Endometrial microvascular endothelial cells (primary cell): ENCODE measurements around the gene GLB1L3. TPM values are rescaled to one million over a fixed set of nuclear protein-coding genes. Genes with fewer than 3 reads are reported as not detected.
"Not testable (repeated sequence)": the region's sequence is repeated elsewhere in the genome, so short reads cannot be mapped to it uniquely, and the experiment has no call there.

Experiments used
- in situ Hi-C: cut with HindIII; loops from 2 replicates; pipeline ENCODE4 v1.10.0; 2017; ENCODE audit warnings: low sequenced_read_pairs, low pct_unique_long_range_greater_than_20kb; ENCODE audit errors: inconsistent ontology term
- total RNA-seq: library from RNA; depleted of rRNA; stranded (reverse); fragments of >200 nt; gene quantifications from one replicate; pipeline ENCODE4 v1.2.3, GENCODE V29; 2015; ENCODE audit errors: inconsistent ontology term

Gene GLB1L3
- total RNA-seq, 1 donor from 2014 or later: not detected

DNA sequence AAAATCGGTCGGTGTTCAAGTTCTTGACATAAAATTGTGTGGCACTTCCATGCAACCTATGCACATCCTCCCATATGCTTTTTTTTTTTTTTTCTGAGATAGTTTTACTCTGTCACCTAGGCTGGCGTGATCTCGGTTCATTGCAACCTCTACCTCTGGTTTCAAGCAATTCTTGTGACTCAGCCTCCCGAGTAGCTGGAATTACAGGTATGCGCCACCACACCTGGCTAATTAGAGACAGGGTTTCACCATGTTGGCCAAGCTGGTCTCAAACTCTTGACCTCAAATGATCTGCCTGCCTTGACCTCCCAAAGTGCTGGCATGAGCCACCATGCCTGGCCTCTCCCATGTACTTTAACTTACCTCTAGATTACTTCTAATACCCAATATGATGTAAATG is 15.0 kb downstream of the GLB1L3 start:
- in situ Hi-C loops: no loop called here

DNA sequence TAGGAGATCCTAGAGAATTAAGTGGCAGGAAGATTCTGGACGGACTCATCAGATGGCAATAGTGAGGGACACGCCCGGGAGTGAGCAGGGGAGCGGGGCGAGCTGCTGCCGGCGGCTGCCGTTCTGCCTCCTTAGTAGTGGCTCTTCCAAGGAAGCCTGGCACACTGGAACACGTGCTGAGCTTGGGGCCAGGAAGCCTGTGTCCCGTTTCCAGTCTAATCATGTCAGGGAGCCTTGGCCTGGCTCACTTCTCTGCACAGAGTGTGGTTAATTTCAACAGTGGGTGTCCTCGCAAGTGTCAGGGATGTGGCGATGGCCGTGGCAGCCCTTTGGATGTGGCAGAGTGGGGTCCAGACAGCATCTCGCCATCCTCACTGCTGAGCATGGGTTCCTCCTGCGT is 16.5 kb downstream of the GLB1L3 start:
- in situ Hi-C loops: no loop called here

DNA sequence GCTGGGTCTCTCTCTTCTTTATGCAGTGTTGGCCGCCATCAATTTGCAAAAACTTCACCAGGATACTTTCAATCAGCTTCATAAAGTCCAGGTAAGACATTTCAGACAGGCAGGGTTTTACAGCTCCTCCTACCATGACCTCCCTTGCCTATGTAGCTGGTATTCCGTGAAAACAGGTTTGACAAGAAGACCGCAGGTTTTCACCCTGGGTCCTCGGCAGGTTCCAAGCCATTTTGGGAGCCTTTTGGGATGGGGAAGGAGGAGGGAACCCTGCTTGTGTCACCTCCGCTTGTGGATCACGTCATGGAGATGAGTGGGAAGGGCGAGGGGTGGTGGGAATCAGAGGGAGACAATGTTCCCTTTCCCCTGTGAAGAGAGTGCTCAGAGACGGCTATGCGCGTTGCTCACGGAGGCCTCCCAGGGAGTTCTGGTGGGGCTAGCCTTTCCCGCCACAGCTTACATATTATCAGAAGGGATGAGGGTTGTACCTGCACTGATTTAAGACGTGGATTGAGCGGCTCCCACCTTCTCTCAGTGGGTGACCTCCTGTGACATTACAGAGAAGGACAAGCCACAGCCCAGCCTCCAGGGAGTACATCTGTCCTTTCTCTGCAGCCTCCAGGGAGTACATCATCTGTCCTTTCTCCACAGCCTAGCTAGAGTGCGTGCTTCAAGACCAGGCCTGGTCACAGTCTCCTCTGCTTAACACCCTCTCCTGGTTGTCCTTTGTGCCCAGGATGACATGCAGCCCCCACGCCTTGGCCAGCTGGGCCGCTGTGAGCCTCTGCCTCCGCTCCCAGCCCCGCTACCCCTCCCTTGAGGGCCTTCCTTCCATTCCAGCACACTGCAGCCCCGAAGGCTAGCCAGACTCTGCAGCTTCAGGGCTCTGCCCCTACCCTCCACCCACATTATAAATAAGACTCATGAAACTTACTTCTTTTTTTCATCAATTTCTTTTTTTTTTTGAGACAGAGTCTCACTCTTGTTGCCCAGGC is 17.2 kb downstream of the GLB1L3 start:
- in situ Hi-C loops: no loop called here

DNA sequence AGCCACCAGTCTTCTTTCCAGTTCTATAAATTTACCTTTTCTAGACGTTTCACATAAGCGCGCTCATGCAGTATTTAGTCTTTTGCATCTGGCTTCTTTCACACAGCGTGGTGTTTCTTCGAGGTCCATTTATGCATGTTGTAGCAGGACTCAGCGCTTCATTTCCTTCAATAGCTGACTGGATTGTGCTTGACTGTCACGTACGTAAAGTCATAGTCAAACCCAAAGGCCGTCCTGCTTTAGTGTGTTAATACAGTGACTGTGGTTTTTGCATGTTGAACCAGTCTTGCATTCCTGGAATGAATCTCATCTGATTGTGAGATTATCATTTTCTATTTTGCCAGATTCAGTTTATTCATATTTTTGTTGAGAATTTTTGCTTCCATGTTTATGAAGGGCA is 18.5 kb downstream of the GLB1L3 start:
- in situ Hi-C loops: no loop called here

DNA sequence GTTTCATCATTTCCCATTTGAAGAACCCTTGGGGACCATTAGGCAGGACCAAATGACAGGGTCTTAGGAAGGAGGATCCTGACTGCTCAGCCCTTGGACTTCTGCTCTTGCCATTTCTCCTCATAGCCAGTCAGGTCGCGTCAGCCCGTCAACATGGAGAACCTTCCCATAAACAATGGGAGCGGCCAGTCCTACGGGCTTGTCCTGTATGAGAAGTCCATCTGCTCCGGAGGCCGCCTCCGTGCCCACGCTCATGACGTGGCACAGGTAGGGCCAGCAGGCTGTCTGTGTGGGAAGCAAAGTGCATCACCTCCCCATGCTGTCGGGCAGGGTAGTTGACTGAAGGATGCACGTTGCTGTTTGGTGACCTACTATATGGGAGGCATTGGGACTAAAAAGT is 36.0 kb downstream of the GLB1L3 start:
- in situ Hi-C loops: no loop called here

DNA sequence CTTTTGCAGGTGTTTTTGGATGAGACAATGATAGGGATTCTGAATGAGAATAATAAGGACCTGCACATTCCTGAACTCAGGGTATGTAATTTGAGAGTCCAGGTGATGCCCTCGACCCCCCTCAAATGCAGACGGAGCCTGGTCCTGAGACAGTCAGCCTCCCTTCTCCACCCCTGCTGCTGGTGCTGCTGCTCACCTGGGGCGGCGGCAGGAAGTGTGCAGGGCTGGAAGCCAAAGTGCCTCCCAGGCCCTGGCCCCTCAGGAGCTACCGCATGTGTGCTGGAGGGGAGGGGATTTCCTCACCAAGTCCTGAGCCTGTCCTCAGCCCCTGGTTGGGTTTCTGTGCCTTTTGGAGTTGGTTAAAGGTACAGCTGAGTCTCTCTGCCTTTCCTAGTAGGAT is 36.6 kb downstream of the GLB1L3 start:
- in situ Hi-C loops: no loop called here

DNA sequence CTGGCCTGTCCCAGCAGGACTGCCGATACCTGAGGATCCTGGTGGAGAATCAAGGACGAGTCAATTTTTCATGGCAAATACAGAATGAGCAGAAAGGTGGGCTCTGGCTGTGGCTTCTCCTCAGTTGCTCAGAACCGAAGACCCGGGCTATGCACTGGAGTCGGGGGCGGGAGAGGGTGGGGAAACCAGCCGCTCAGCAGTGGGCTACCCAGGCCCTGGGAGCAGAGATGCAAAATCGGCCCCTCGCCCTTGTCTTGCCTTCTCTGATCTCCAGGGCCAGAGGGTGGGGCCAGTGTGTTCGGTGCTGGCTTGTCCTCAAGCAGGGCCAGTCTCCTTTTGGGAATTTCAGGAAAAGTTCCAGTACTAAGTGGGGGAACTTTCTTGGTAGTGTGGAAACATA is 37.2 kb downstream of the GLB1L3 start:
- in situ Hi-C loops: no loop called here

DNA sequence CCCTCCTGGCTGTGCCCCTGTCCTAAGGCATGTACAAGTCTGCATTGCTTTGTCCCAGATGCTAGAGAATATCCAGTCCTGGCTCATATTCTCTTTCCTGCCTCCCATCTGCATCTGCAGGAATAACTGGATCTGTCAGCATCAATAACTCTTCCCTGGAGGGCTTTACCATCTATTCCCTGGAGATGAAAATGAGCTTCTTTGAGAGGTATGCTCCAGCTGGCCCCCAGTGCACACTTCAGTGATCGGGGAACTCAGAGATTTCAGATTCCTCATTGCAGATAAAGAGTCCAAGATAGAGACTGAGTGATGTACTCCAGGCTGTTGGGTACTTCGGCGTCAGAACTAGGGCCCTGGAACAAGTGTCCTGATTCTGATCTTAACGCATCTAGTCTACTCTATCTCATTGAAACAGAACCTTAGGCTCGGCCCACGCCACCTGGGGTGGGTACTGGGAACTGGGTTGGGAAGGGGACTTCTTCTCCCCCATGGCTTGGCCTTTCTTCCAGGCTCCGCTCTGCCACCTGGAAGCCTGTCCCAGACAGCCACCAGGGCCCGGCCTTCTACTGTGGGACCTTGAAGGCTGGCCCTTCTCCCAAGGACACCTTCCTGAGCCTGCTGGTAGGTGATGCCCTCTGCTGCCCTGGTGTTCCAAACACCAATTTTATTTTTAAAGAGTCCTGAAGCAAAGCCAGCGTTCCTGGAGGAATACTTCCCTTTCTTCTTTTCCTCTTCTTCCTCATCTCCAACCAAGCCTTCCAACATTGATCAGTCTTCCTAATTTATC is 37.8 kb downstream of the GLB1L3 start:
- in situ Hi-C loops: no loop called here

DNA sequence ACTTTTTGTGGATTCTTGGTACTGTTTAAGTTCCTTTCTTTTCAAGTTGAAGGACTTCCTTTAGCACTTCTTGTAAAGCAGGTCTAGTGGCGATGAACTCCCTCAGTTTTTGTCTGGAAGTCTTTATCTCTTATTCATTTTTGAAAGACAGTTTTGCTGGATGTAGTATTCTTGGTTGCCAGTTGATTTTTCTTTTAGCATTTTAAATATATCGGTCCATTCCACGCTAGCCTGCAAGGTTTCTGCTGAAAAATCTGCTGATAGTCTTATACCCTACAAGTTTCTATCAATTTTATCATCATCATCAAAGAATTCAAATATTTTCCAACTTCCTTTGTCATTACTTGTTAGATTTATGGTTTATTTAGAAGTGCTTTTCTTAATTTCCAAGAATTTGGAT is 40.9 kb downstream of the GLB1L3 start:
- in situ Hi-C loops: no loop called here

DNA sequence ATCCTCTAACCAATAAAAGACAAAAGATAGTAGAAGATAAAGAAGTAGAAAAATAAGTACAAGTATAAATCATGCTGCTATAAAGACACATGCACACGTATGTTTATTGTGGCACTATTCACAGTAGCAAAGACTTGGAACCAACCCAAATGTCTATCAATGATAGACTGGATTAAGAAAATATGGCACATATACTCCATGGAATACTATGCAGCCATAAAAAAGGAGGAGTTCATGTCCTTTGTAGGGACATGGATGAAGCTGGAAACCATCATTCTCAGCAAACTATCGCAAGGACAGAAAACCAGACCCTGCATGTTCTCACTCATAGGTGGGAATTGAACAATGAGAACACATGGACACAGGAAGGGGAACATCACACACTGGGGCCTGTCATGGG is 45.2 kb downstream of the GLB1L3 start:
- in situ Hi-C loops: not testable (repeated sequence)

DNA sequence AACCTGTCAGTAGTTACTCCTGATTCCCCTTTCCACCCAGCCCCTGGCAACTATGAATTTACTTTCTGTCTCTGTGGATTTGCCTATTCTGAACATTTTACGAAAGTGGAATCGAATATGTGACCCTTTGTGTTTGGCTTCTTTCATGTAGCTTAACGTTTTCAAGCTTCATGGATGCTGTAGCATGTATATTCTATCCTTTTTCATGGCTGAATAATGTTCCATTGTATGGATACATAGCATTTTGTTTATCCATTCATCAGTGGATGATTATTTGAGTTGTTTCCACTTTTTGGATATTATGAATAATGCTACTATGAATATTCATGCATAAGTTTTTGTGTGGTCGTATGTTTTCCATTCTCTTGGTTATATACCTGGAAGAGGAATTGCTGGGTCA is 46.4 kb downstream of the GLB1L3 start:
- in situ Hi-C loops: no loop called here

DNA sequence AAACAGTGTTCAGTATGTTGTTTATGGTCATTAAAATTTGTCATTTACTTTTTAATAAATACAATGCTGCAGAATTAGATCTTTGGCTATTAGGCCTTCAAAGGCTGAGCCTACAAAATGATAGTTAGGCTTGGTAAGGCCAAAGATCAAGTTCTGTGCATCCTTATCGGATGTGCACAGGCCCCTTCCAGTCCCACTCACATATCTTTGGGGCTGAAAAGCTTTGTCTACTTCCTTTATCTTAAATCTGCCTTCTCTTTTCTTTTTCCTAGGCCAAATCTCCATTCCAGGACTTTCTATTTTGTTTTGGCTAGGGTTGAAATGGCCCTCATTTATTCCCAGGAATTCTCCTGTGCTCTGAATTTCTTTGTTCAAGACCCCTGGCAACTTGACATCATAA is 52.3 kb downstream of the GLB1L3 start:
- in situ Hi-C loops: no loop called here

DNA sequence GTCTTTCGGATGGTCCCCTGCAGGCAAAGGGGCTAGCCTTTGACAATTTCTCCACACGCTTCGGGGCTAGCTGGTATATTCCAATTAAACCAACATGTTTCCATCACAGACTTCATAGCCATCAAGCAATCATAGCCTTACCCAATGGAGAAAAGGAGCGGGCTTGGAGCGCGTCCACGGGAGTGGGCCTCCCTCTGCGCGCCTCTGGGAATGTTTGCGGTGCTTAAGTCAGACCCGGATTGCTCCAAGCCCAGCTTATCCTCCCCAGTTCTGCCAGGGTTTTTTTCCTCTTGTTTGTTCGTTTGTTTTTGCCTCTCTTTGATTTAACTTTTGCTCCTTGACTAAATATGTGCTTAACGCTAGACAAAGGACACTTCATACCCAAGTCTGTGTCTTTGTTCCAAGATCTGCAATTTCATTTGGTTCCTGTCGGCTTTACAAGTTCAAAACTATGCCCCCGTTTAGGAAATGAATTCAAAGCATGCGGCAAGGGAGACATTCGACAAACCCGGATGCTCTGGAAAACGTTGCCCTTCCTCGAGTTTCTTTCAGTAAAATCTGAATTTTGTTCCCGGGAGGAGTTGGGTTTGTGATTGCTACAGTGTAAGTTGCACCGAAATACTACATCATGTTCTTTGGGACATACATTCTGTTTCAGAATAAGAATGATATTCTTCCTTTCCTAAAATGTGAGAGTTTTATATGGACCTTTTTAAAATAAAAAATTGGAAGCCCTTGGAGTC is 54.6 kb downstream of the GLB1L3 start:
- in situ Hi-C loops: no loop called here

DNA sequence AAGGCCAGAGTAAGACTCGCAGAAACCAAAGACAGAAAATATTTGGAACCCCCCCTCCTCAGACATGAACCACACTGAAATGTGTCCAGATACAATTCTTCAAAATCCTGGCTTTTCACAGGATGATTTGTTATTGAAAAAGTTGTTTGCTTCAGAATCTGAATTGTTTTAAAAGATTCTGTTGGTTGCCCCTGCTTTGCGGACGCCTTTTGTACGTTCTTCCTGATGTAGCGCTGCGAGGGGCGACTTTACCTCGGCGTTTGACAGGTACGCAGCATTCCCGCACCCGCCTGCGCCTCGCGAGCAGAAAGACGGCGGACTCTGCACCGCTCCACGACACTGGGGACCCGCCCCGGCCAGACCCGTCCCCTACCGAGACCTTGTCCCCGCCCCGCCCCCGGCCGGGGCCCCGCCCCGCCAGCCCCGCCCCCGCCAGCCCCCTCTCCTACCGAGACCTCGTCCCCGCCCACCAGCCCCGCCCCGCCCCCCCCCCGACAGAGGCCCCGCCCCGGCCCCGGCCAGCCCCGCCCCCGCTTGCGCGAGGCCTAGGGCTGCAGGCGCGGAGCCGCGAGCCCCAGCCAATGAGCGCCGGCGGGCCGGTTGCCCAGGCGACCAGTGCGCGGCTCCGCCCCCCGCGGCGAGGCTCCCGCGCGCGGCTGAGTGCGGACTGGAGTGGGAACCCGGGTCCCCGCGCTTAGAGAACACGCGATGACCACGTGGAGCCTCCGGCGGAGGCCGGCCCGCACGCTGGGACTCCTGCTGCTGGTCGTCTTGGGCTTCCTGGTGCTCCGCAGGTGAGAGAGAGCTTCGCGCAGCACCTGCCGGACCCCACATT is 55.4 kb downstream of the GLB1L3 start, which contains the start of gene GLB1L2:
Gene GLB1L2, plus strand, starts transcription at position 635 of the 835 bp plus-strand sequence. Its CDS starts 74 bp downstream, at position 709.
- in situ Hi-C loops: no loop called here

DNA sequence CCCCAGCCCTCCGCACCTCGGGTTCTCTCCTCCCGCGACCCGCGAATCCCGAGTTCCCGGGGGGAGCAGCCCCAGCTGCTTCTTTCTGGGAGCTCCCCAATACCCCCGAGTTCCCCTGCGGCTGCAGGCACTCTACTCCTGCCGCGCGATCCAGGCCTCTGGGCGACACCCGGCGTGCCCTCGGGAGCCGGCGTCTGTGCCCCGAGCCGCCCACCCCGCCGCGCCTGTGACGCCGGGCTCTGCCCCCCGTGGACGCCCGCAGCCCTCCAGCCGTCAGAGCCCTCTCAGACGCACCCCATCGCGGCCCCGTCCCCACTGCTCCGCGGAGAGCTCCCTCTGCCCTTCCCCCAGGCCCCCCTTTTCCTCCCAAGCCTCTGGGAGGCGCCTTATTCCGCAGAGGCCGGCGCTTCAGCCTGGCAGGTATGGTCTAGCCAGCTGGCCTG is 56.0 kb downstream of the GLB1L3 start:
- in situ Hi-C loops: no loop called here

DNA sequence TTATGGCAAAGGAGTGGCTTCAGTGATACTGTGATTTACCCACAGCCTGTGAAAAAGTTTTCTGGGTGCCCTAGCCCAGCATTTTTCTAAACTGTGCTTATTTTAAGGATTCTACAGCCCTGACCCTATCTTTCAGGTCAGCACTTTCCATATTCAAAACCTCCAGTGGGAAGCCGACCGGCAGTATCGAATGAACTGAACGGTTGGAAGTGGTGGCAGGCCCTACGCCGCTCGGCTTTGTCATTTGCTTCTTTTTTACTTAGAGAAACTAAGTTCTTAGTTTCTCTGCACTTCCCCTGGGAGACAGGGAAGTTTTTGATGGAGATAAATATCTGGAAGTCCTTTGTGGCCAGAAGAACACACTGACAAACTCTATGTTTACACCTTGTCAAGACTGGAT is 56.6 kb downstream of the GLB1L3 start:
- in situ Hi-C loops: no loop called here

DNA sequence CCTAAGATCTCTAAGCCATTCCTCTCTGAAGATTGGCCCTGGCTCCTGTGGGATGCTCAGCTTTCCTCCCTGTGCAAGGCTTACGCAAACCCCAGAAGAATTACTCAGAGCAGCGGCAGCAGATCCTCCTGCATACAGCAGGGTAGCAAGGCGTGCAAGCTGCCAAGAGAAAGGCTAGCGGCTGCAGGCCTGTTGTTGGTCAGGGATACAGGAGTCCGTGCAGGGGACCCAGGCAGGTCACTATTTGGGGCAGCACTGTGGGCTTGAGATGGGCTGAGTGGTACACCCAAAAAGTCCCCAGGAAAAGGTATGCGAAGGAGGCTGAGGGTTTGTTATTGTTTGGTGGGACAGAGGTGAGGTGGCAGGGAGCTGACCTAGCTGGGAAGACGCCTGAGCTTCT is 57.1 kb downstream of the GLB1L3 start:
- in situ Hi-C loops: no loop called here

DNA sequence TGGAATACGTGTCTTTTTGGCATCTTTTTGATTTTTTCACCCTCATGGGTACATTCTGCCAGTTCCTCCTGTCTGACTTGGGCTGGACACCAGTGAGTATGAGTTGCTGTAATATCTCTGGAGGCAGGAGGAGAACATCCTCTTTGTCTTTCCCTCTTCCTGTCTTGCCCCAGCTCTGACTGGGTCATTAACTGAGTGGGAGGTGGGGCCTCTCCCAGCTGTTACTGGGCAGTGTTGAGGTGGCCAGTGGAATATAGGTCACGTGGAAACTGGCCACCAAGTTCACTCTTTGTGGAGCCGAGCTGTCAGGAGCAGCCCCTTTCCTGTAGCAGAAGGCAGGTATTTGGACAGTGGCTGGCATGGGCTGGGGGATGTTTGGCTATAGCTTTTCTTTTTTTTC is 57.8 kb downstream of the GLB1L3 start:
- in situ Hi-C loops: no loop called here
